Pons (tissue), 1 donor: ENCODE data around the gene PACSIN1.
A peak's percentile ranks its signal among the peaks of the same experiment; 100 is the strongest.

Experiments used
- DNase-seq: peaks from one replicate; pipeline ENCODE4 v3.0.0-alpha.2; 2016; ENCODE audit warnings: low spot score

Gene PACSIN1, protein sequence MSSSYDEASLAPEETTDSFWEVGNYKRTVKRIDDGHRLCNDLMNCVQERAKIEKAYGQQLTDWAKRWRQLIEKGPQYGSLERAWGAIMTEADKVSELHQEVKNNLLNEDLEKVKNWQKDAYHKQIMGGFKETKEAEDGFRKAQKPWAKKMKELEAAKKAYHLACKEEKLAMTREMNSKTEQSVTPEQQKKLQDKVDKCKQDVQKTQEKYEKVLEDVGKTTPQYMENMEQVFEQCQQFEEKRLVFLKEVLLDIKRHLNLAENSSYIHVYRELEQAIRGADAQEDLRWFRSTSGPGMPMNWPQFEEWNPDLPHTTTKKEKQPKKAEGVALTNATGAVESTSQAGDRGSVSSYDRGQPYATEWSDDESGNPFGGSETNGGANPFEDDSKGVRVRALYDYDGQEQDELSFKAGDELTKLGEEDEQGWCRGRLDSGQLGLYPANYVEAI

DNA sequence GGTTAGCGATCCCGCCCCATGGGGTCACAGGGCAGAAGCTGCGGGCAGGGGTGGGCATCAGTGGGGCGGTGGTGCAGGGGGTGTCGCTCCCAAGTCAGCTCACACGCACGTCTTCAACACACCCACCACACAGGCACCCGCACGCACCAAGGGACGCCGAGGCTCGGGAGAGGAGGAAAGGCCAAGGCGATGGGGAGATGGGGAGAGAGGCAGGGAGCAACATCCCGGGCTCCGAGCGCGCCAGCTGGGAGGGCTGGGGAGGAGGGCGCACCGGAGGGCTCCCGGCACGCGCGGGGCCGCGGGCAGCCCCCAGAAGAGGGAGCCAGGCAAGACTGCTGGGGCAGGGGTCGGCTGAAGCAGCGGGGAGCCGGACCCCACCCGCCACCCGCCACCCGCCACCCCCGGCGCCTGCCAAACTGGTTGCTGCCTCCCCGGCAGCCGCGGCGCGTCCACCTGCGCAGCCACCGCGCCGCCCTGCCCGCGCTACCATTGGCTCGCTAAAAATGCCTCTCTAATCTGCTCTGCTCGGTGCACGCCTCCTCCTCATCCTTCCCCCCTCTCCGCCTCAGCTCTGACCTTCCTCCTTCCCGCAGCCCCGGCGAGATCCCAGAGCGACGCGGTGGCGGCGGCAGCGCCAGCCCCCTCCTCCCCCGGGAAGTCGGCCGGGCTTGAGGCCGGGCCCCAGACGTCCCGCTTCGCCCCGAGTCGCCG lies at the start of gene PACSIN1:
Gene PACSIN1 (plus strand): TSS at position 546 of the 711 bp plus-strand sequence. CDS start 60,230 bp downstream, outside the sequence.
- no peak for DNase-seq

DNA sequence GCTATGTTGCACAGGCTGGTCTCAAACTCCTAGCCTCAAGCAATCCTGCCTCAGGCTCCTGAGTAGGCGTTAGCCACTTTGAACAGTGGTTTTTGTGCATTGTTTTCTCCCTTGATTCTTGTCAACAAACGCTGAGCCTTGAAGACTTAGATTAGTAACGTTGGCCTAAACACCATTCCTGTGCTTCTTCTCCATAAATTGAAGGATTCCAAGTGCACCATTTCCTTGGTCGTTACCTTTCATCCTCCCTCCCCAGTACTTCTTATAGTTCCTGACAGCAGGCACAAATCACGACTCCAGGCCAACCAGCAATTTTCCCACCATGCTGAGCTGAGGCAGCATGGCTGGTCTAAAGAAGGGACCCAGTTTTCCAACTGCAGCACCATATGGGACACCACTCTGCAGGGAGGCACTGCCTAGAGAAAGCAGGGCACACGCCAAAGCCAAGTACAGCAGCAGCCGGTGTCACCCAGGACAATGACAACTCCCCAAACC lies 49.0 kb upstream of the PACSIN1 start:
- no peak for DNase-seq

DNA sequence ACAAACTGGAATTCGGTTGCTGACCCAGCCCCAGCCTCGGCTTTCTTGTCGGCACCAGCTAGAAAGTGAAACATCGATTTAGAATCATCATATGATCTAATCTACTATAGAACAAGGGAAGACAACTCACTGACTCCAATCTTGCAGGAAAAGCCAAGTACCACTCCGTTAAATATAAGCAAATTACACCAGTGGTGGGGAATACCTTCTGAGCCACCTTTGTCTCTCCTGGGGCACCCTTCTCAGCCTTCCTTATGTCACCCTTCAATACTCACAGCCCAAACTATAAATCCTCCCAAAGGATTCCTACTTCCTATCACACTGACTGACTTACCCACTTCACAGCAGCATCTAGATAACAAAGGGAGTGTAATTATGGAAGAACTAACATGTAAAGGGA lies 47.5 kb upstream of the PACSIN1 start:
- no peak for DNase-seq

GRCh38 chr6:34423254-34423653 lies 42.6 kb upstream of the PACSIN1 start:
- no peak for DNase-seq

GRCh38 chr6:34424200-34425131 lies 41.4 kb upstream of the PACSIN1 start:
- DNase-seq: no peak

- no peak for DNase-seq
These were observed 40.8 kb upstream of the PACSIN1 start for GRCh38 chr6:34425132-34425497.

GRCh38 chr6:34425498-34426410 lies 40.1 kb upstream of the PACSIN1 start, which contains the start of gene RPS10:
Gene RPS10, minus strand, starts transcription at chr6:34426069. Its CDS starts 848 bp downstream, at chr6:34425221.
- peak; percentile 85 for DNase-seq

GRCh38 chr6:34435916-34436315 lies 30.0 kb upstream of the PACSIN1 start:
- DNase-seq: no peak

DNA sequence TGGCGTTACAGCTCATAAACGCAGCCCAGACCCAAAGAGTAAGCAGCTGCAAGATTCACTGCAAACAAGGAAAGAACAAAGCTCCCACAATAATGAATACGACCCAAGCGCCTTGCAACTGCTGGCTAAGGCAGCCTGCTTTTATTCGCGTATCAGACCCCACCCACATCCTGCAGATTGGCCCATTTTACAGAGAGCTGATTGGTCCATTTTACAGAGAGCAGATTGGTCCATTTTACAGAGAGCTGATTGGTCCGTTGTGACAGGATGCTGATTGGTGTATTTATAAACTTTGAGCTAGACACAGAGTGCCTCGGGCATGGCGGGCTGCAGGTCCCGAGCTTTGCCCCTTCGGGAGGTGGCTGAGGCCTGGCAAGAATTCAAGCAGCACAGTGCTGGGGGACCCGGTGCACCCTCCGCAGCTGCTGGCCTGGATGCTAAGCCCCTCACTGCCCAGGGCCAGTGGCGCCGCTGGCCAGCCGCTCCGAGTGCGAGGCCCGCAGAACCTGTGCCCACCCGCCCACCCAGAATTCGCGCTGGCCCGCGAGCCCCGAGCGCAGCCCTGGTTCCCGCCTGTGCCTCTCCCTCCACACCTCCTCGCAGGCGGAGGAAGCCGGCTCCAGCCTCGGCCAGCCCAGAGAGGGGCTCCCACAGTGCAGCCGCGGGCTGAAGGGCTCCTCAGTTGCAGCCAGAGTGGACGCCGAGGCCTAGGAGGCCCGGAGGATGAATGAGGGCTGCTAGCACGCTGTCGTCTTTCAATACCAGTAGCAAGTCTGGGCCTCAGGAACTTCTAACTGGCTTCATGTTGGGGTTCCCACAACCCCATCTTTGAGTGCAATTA lies 28.9 kb upstream of the PACSIN1 start:
- no peak for DNase-seq

- DNase-seq: no peak
These were observed 28.3 kb upstream of the PACSIN1 start for GRCh38 chr6:34437644-34437970.

DNA sequence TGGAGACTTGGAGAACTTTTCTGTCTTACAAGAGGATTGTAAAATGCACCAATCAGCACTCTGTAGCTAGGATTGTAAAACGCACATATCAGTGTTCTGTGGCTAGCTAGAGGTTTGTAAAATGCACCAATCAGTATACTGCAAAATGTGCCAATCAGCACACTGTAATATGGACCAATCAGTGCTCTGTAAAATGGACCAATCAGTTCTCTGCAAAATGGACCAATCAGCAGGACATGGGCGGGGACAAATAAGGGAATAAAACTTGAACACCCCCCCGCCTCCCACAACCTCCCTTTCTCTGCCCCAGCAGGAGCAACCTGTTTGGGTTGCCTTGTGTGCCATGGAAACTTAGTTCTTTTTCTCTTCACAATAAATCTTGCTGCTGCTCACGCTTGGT lies 27.2 kb upstream of the PACSIN1 start:
- DNase-seq: no peak

DNA sequence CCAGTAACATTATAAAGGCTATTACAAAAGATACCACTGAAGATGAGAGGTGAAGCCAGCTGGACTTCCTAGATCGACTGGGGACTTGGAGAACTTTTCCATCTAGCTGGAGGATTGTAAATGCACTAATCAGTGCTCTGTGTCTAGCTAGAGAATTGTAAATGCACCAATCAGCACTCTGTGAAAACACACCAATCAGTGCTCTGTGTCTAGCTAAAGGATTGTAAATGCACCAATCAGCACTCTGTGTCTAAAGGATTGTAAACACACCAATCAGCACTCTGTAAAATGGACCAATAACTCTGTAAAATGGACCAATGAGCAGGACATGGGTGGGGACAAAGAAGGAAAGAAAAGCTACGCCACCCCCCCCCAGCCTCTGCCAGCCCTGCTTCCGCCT lies 26.4 kb upstream of the PACSIN1 start:
- DNase-seq: no peak

- DNase-seq: no peak
These were observed 24.4 kb upstream of the PACSIN1 start for GRCh38 chr6:34441526-34441925.

DNA sequence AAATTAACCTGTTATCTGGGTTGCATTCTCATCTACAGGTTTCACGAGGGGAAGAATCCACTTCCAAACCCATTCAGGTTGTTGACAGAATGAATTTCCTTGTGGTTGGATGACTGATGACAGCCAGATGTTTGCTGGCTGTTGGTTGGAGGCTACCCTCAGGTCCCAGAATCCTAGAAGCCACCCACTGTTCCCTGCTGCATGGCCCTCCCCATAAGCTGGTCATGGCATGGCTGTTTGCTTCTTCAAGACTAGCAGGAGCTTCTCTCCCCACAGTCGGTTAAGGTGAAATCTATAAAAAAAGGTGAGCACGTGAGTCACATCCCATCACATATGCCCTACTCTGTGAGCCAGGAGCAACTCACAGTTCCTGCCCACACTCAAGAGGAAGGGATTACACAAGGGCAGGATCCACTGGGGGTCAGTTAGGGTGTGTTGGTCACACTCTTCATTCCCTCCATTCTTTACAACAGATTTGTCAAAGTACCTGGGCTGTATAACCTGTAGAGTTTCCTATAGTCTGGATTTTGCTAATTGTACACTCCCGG lies 20.5 kb upstream of the PACSIN1 start:
- no peak for DNase-seq

GRCh38 chr6:34447386-34447785 lies 18.5 kb upstream of the PACSIN1 start:
- no peak for DNase-seq

DNA sequence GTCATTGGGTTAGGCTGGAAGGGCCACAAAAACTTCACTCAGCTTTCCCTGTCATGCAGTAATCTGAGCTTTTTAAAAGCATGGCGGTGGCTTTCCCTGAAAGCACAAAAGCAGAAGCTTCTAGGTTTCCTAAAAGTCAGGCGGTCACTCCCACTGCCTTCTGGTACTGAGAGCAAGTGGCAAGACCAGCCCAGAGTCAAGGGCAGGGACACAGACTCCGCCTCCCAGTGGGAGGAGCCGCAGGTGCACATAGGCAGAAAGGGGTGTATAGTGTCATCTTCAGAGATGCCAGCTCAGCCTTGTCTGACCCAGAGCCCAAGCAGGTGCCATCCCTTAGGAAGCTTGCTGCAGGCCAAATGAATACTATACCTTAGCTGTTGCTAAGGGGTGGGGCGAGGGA lies 18.0 kb upstream of the PACSIN1 start:
- DNase-seq: no peak

GRCh38 chr6:34451192-34451591 lies 14.7 kb upstream of the PACSIN1 start:
- DNase-seq: no peak

DNA sequence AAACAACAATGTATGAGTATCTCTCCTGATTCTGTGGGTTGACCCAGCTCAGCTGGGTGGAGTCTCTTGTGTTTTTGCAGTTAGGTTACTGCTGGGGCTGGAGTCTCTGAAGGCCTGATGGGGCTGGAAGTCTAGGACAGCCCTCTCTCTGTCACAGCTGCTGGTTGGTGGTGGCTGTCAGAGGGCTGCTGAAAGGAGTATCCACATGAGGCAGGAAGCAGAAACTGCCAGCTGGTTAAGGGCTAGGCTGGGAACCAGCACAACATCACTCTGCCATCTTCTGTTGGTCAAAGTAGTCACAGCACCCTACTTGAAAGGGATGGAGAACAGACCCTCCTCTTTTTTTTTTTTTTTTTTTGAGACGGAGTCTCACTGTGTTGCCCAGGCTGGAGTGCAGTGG lies 10.0 kb upstream of the PACSIN1 start:
- DNase-seq: no peak

DNA sequence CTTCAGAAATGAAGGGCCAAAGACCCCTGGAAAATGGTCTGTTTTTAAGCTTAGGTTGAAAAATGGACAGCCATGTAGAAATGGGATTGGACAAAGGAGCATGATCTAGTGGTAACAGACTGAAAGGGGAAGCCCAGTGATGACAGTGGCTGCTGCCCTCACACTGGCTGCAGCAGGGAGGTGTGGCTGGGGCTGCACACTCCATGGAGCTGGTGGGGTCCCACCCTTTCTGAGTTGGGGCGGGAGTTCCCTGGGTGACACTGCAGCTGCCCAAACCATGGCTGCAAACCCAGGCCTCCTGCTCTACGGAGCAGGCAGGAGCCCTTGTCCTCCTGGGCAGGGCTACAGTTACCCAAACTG lies 8.5 kb upstream of the PACSIN1 start:
- no peak for DNase-seq
